ENCODE results near the gene RASGRP2.

DNA sequence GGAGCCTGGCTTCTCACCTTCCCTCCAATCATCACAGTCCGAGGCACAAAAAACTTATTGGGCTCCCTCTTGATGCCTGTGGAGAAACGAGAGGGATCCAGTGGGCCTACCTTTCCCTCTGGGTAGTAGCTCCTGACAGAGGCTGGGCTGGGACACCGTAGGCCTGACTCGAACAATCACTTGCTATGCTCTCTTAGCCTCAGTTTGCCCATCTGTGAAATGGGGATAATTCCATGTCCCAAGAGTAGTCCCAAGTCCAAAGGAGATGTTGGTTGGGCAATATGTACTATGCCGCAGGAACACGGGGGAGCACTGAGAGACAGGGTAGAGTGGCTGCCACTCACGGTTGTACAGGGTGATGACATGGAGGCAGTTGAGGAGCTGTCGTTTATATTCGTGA, 7.6 kb upstream of the RASGRP2 start:
- TF ChIP-seq CTCF (IDR thresholded peaks at IDR 0.05; ENCODE audit: low read length) (no peak), EZH2 (IDR thresholded peaks at IDR 0.05; ENCODE audit: borderline replicate concordance, low read length) (no peak)

All from OCI-LY1 (cell line).